K562 (cell line): ENCODE results near the gene GALK2. TPM values are rescaled to one million over a fixed set of nuclear protein-coding genes. Genes with fewer than 3 reads are reported as not detected.

Experiments used
- BCLAF1 ChIP-seq, 2 experiments: fragments of 450-650 bp in 1 of 2; IDR thresholded peaks; 2 replicates each; pipeline ENCODE4 v1.6.1; 2011 to 2017; ENCODE audit warnings: low read depth in 2 of 2, antibody characterized with exemption in 1 of 2, borderline replicate concordance in 1 of 2, low read length in 1 of 2, mild to moderate bottlenecking in 1 of 2, mixed read lengths in 1 of 2; ENCODE audit not compliant: control insufficient read depth in 1 of 2
- BCOR ChIP-seq: fragments of 450-650 bp; IDR thresholded peaks from 2 replicates; pipeline ENCODE4 v1.6.1; 2016
- CTBP1 ChIP-seq: fragments of 450-650 bp; IDR thresholded peaks from 2 replicates; pipeline ENCODE4 v1.6.1; 2016; ENCODE audit warnings: borderline replicate concordance
- E2F8 ChIP-seq: fragments of 450-650 bp; IDR thresholded peaks from 2 replicates; pipeline ENCODE4 v1.7.1; 2018; ENCODE audit warnings: mild to moderate bottlenecking, low read depth; ENCODE audit not compliant: partially characterized antibody
- FOS ChIP-seq: IDR thresholded peaks from 3 replicates; pipeline ENCODE4 v1.6.1; 2011; ENCODE audit not compliant: insufficient read length; ENCODE audit errors: extremely low read depth
- HDAC2 ChIP-seq: fragments of 450-650 bp; IDR thresholded peaks from 2 replicates; pipeline ENCODE4 v1.6.1; 2016; ENCODE audit warnings: mild to moderate bottlenecking
- HDAC6 ChIP-seq: IDR thresholded peaks from 2 replicates; pipeline ENCODE4 v1.6.1; 2012; ENCODE audit warnings: low read depth, mild to moderate bottlenecking, control low read depth, inconsistent platforms, low read length, moderate library complexity
- MEF2D ChIP-seq: conservative IDR thresholded peaks from 2 replicates; pipeline ENCODE4 v1.6.1; 2016; ENCODE audit warnings: low read depth, missing genetic modification characterization, missing compliant biosample characterization
- PHF21A ChIP-seq: fragments of 450-650 bp; IDR thresholded peaks from 2 replicates; pipeline ENCODE4 v1.6.1; 2017; ENCODE audit warnings: low read depth, borderline replicate concordance
- PHTF2 ChIP-seq: fragments of 250-450 bp; sonication (Bioruptor Pico); IDR thresholded peaks from 2 replicates; pipeline ENCODE4 v1.5.0; 2021; ENCODE audit warnings: mild to moderate bottlenecking
- PTBP1 ChIP-seq: fragments of 200-400 bp; formaldehyde crosslinking; IDR thresholded peaks from 2 replicates; pipeline ENCODE4 v1.6.1; 2017; ENCODE audit warnings: low read depth, low read length
- RBM39 ChIP-seq: fragments of 200-400 bp; formaldehyde crosslinking; optimal IDR thresholded peaks from 2 replicates; pipeline ENCODE3; 2018; ENCODE audit warnings: low read depth, low read length
- SMAD3 ChIP-seq: fragments of 450-650 bp; formaldehyde crosslinking; conservative IDR thresholded peaks from 2 replicates; pipeline ENCODE4 v1.4.0; 2020; ENCODE audit warnings: mild to moderate bottlenecking
- ZNF282 ChIP-seq: sonication (generic); formaldehyde crosslinking; IDR thresholded peaks from 2 replicates; pipeline ENCODE4 v1.8.1; 2023; ENCODE audit warnings: missing genetic modification reagents
- ZNF551 ChIP-seq: fragments of 250-450 bp; sonication (Bioruptor Pico); IDR thresholded peaks from 2 replicates; pipeline ENCODE4 v1.5.0; 2021; ENCODE audit warnings: mild to moderate bottlenecking, moderate library complexity
- polyA plus RNA-seq, 8 experiments: library from polyadenylated mRNA; depleted of rRNA in 4 of 8; stranded (reverse) in 5 of 8; unstranded in 3 of 8; fragments of >200 nt; fragmentation: Nextera tagmentation in 2 of 8; fragmentation: Illumina TruSeq in 1 of 8; extraction: Ambion mirVana in 2 of 8; extraction: Trizol in 1 of 8; gene quantifications; 2 replicates each; pipeline versions ENCODE4 v1.2.1 to v1.2.3, GENCODE V29; 2011 to 2014; ENCODE audit warnings: inconsistent platforms in 1 of 8, missing spikeins in 1 of 8
- total RNA-seq, 7 experiments: library from RNA; depleted of rRNA in 6 of 7; stranded (reverse); fragments of >200 nt in 6 of 7; fragmentation: Illumina TruSeq in 2 of 7; extraction: Trizol in 2 of 7; gene quantifications; 2 replicates each; pipeline versions ENCODE4 v1.2.1 to v1.2.3, GENCODE V29; 2011 to 2021; ENCODE audit warnings: low replicate concordance in 1 of 7
- TF ChIP-seq, protein P1 (sequence below): IDR thresholded peaks from 2 replicates; pipeline ENCODE4 v1.6.1; 2011; ENCODE audit not compliant: insufficient read length; ENCODE audit errors: extremely low read depth
- TF ChIP-seq, protein P2 (sequence below): sonication (generic); formaldehyde crosslinking; IDR thresholded peaks from 2 replicates; pipeline ENCODE4 v1.8.0; 2022; ENCODE audit warnings: mild to moderate bottlenecking, missing genetic modification reagents

The GALK2 gene
- total and polyA plus RNA-seq, 9 of the 15 experiments (the other 6 are each of a cell fraction or from before 2014, with no cell fraction given): 32.8 to 82.0 (median 54.4) TPM

DNA sequence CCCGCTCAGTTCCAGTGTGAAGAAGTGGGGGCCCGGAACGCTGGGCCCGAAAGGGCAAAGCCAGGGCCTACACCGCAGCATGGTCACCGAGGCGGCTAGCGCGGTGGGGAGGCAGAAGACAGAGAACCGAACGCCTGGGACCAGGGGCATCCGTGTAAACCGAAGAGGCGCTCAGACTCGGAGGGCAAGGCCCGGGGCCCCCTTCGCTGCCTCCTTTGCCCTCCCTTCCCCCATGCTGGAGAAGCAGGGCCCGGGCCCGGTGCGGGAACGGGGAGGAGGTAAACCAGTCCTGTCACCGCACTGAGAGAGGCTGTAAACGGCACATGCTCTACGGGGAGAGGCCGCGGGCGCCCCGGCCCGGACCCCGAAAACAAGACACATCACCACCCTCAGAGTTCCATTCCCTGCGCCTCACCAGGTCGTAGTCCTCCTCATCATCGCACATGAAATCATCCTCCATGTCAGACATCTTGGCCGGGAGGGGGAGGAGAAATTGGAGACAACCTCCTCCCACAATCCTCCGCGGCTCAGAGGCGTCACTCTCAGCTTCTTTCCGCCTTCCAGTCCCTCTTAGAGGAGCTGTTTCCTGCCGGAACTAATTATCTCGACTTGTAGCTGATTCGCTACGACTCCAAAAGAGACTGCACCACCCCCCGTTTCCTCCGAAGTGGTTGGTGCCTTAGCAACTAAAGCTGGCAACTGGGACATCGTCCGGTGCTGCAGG lies 14.8 kb upstream of the GALK2 start, which contains the start of gene COPS2 (continued):
- TF ChIP-seq PHF21A: no peak
- TF ChIP-seq HDAC2: 0 out of 2 replicates have a peak, but pooled peaks have one; percentile 61
- no peak for TF ChIP-seq FOS
- TF ChIP-seq PHTF2 (CRISPR knock-in tag): no peak
- peak; percentile 94 for TF ChIP-seq E2F8
- TF ChIP-seq HDAC6: no peak
- TF ChIP-seq ZNF282 (CRISPR knock-in tag): no peak
- TF ChIP-seq MEF2D (tag): peak; percentile 67; the same call in 1 of the 2 replicates
- peak; percentile 80; the same call in 1 of the 2 replicates for TF ChIP-seq CTBP1
- no peak for TF ChIP-seq SMAD3 (CRISPR knock-in tag)
- no peak for TF ChIP-seq ZNF551 (CRISPR knock-in tag)
- TF ChIP-seq PTBP1: 0 out of 2 replicates have a peak, but pooled peaks have one; percentile 30
- TF ChIP-seq RBM39: peak; percentile 91
- peak in 1 of 2 experiments; percentile 92; a peak in 2 of 4 replicates for TF ChIP-seq BCLAF1 (IDR thresholded peaks at IDR 0.05; ENCODE audit: borderline replicate concordance in 1 of 2, control insufficient read depth in 1 of 2, low read depth in 2 of 2, low read length in 1 of 2)
- TF ChIP-seq, protein P1, sequence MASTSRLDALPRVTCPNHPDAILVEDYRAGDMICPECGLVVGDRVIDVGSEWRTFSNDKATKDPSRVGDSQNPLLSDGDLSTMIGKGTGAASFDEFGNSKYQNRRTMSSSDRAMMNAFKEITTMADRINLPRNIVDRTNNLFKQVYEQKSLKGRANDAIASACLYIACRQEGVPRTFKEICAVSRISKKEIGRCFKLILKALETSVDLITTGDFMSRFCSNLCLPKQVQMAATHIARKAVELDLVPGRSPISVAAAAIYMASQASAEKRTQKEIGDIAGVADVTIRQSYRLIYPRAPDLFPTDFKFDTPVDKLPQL: no peak
- TF ChIP-seq, protein P2, sequence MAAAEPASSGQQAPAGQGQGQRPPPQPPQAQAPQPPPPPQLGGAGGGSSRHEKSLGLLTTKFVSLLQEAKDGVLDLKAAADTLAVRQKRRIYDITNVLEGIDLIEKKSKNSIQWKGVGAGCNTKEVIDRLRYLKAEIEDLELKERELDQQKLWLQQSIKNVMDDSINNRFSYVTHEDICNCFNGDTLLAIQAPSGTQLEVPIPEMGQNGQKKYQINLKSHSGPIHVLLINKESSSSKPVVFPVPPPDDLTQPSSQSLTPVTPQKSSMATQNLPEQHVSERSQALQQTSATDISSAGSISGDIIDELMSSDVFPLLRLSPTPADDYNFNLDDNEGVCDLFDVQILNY (CRISPR knock-in tag): 0 out of 2 replicates have a peak, but pooled peaks have one; percentile 22
- no peak; the same call in 1 of the 2 replicates for TF ChIP-seq BCOR
